Hepatocyte (in vitro differentiated cells): Measurements from ENCODE around the gene VAMP1.

ENCODE experiments used
- EZH2phosphoT487 ChIP-seq: fragments of 200-600 bp; sonication (generic); IDR thresholded peaks from one replicate; pipeline ENCODE4 v1.6.1; 2018; ENCODE audit warnings: antibody characterized with exemption, mild to moderate bottlenecking, low read depth, moderate library complexity; ENCODE audit not compliant: unreplicated experiment, severe bottlenecking
- TF ChIP-seq, protein P1 (sequence below): fragments of 200-600 bp; sonication (generic); IDR thresholded peaks from 2 replicates; pipeline ENCODE4 v1.5.1; 2016; ENCODE audit warnings: antibody characterized with exemption, mild to moderate bottlenecking; ENCODE audit not compliant: poor library complexity

GRCh38 chr12:6434205-6435140 is 36.0 kb downstream of the VAMP1 start:
- TF ChIP-seq EZH2phosphoT487, result no peak
- TF ChIP-seq, protein P1, sequence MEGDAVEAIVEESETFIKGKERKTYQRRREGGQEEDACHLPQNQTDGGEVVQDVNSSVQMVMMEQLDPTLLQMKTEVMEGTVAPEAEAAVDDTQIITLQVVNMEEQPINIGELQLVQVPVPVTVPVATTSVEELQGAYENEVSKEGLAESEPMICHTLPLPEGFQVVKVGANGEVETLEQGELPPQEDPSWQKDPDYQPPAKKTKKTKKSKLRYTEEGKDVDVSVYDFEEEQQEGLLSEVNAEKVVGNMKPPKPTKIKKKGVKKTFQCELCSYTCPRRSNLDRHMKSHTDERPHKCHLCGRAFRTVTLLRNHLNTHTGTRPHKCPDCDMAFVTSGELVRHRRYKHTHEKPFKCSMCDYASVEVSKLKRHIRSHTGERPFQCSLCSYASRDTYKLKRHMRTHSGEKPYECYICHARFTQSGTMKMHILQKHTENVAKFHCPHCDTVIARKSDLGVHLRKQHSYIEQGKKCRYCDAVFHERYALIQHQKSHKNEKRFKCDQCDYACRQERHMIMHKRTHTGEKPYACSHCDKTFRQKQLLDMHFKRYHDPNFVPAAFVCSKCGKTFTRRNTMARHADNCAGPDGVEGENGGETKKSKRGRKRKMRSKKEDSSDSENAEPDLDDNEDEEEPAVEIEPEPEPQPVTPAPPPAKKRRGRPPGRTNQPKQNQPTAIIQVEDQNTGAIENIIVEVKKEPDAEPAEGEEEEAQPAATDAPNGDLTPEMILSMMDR, result no peak
